ENCODE measurements around the gene RANBP17. TPM values are rescaled to one million over a fixed set of nuclear protein-coding genes. Genes with fewer than 3 reads are reported as not detected.

The RANBP17 gene
- polyA plus RNA-seq, 1 donor from 2014 or later = 25.5 TPM

GRCh38 chr5:170985486-170985885 is 123.7 kb downstream of the RANBP17 start:
- Histone ChIP-seq H3K9me3 (ENCODE audit: low read length) (no peaks in the 10 kb centered on the region), H3K9me2 (ENCODE audit: insufficient read depth, low read length) (no peaks in the 10 kb centered on the region), H3K9ac (ENCODE audit: low read length) (no peak overlapping the region), H2AFZ (ENCODE audit: low read depth, low read length) (no peak overlapping the region), H3K36me3 (ENCODE audit: insufficient read depth, low read length) (no peaks in the 10 kb centered on the region), H3K27ac (ENCODE audit: low read length) (no peak overlapping the region), H3K79me2 (replicated peaks; ENCODE audit: insufficient read depth, low read length) (no peaks in the 10 kb centered on the region), H3K4me2 (ENCODE audit: low read length) (no peak overlapping the region), H3K27me3 (ENCODE audit: insufficient read depth, low read depth, low read length) (no peaks in the 10 kb centered on the region), H3K4me3 (ENCODE audit: low read length) (no peak overlapping the region), H4K20me1 (ENCODE audit: insufficient read depth) (no peaks in the 10 kb centered on the region), H3F3A (ENCODE audit: insufficient read depth, low read length, poor library complexity, severe bottlenecking) (no peaks in the 10 kb centered on the region)
- TF ChIP-seq EZH2 (IDR thresholded peaks at IDR 0.05; ENCODE audit: borderline replicate concordance, insufficient read depth, low read length, poor library complexity, severe bottlenecking) (no peak), SMC3 (conservative IDR thresholded peaks at IDR 0.05; ENCODE audit: poor library complexity) (no peak), MXI1 (conservative IDR thresholded peaks at IDR 0.05; ENCODE audit: poor library complexity, severe bottlenecking) (no peak), CTCF (IDR thresholded peaks at IDR 0.05; ENCODE audit: poor library complexity, severe bottlenecking) (no peak), RAD21 (conservative IDR thresholded peaks at IDR 0.05) (no peak), EP300 (conservative IDR thresholded peaks at IDR 0.05; ENCODE audit: poor library complexity, severe bottlenecking) (no peak), REST (IDR thresholded peaks at IDR 0.05; ENCODE audit: borderline replicate concordance) (no peak), POLR2AphosphoS5 (IDR thresholded peaks at IDR 0.05) (no peak), TAF1 (IDR thresholded peaks at IDR 0.05; ENCODE audit: low read depth) (no peak)

GRCh38 chr5:170986598-170986997 is 124.8 kb downstream of the RANBP17 start:
- Histone ChIP-seq H3K9me3 (ENCODE audit: low read length) (no peaks in the 10 kb centered on the region), H3K27me3 (ENCODE audit: insufficient read depth, low read depth, low read length) (no peaks in the 10 kb centered on the region), H3K9ac (ENCODE audit: low read length) (no peak overlapping the region), H4K20me1 (ENCODE audit: insufficient read depth) (no peaks in the 10 kb centered on the region), H2AFZ (ENCODE audit: low read depth, low read length) (no peak overlapping the region), H3F3A (ENCODE audit: insufficient read depth, low read length, poor library complexity, severe bottlenecking) (no peaks in the 10 kb centered on the region), H3K79me2 (replicated peaks; ENCODE audit: insufficient read depth, low read length) (no peaks in the 10 kb centered on the region), H3K9me2 (ENCODE audit: insufficient read depth, low read length) (no peaks in the 10 kb centered on the region), H3K4me3 (ENCODE audit: low read length) (no peak overlapping the region), H3K4me2 (ENCODE audit: low read length) (no peak overlapping the region), H3K36me3 (ENCODE audit: insufficient read depth, low read length) (no peaks in the 10 kb centered on the region), H3K27ac (ENCODE audit: low read length) (no peak overlapping the region)
- TF ChIP-seq MXI1 (conservative IDR thresholded peaks at IDR 0.05; ENCODE audit: poor library complexity, severe bottlenecking) = no peak
- TF ChIP-seq TAF1 (IDR thresholded peaks at IDR 0.05; ENCODE audit: low read depth) = no peak
- TF ChIP-seq CTCF (IDR thresholded peaks at IDR 0.05; ENCODE audit: poor library complexity, severe bottlenecking) = peak; percentile 73
- TF ChIP-seq RAD21 (conservative IDR thresholded peaks at IDR 0.05) = peak; percentile 84
- TF ChIP-seq SMC3 (conservative IDR thresholded peaks at IDR 0.05; ENCODE audit: poor library complexity) = peak; percentile 85
- no peak for TF ChIP-seq POLR2AphosphoS5 (IDR thresholded peaks at IDR 0.05)
